Caki2 (cell line): Measurements from ENCODE around the gene UBE2C. TPM values are rescaled to one million over a fixed set of nuclear protein-coding genes. Genes with fewer than 3 reads are reported as not detected.

Experiments used
- total RNA-seq: library from RNA; depleted of rRNA; stranded (reverse); fragments of >200 nt; shearing (Covaris generic); gene quantifications from 2 replicates; pipeline ENCODE4 v1.2.3, GENCODE V29; 2014; ENCODE audit warnings: low replicate concordance; rRNA removed

Gene UBE2C
- total RNA-seq, 1 experiment from 2014 or later = 164 TPM

Other genes starting within 250 kb of the UBE2C start
- not detected in 2 replicates for gene WFDC8, start 233.4 kb upstream of the UBE2C start, total RNA-seq
- not detected in 2 replicates for gene WFDC10A, start 182.9 kb upstream of the UBE2C start, total RNA-seq
- not detected in 2 replicates for gene WFDC9, start 181.4 kb upstream of the UBE2C start, total RNA-seq
- gene WFDC11, start 142.4 kb upstream of the UBE2C start, total RNA-seq = not detected in 2 replicates
- not detected in 2 replicates for gene WFDC13, start 110.6 kb upstream of the UBE2C start, total RNA-seq
- gene WFDC10B, start 107.6 kb upstream of the UBE2C start, total RNA-seq = not detected in 2 replicates
- not detected in 2 replicates for gene SPINT4, start 90.3 kb upstream of the UBE2C start, total RNA-seq
- not detected in 2 replicates for gene WFDC3, start 20.8 kb upstream of the UBE2C start, total RNA-seq
- 74.3 and 111 TPM in 2 replicates for gene DNTTIP1, start 20.7 kb upstream of the UBE2C start, total RNA-seq
- not detected in 2 replicates for gene TNNC2, start 14.7 kb downstream of the UBE2C start, total RNA-seq
- gene SNX21, start 21.2 kb downstream of the UBE2C start, total RNA-seq = 72.8 and 87.6 TPM in 2 replicates
- 43.3 and 48.7 TPM in 2 replicates for gene ACOT8, start 44.7 kb downstream of the UBE2C start, total RNA-seq
- 4.3 and 5.8 TPM in 2 replicates for gene ZSWIM3, start 45.0 kb downstream of the UBE2C start, total RNA-seq
- 6.3 and 9.8 TPM in 2 replicates for gene ZSWIM1, start 68.6 kb downstream of the UBE2C start, total RNA-seq
- 0.43 TPM in 1 of 2 replicates, not detected in the other for gene SPATA25, start 75.0 kb downstream of the UBE2C start, total RNA-seq
- 3.4 and 5.2 TPM in 2 replicates for gene NEURL2, start 78.6 kb downstream of the UBE2C start, total RNA-seq
- 96.4 and 123 TPM in 2 replicates for gene CTSA, start 78.7 kb downstream of the UBE2C start, total RNA-seq
- 6.5 and 9.1 TPM in 2 replicates for gene PLTP, start 99.5 kb downstream of the UBE2C start, total RNA-seq
- gene PCIF1, start 122.0 kb downstream of the UBE2C start, total RNA-seq = 5.2 and 14.2 TPM in 2 replicates
- 4.8 and 5.4 TPM in 2 replicates for gene ZNF335, start 159.6 kb downstream of the UBE2C start, total RNA-seq
- gene MMP9, start 196.3 kb downstream of the UBE2C start, total RNA-seq = 0.06 and 0.07 TPM in 2 replicates
- gene SLC12A5, start 216.6 kb downstream of the UBE2C start, total RNA-seq = 7.9 TPM in 1 of 2 replicates, not detected in the other